ENCODE measurements around the gene TUBB. TPM values are rescaled to one million over a fixed set of nuclear protein-coding genes. Genes with fewer than 3 reads are reported as not detected.

Gene TUBB
- 1,000 to 10,000 TPM; 1,569 to 1,746 TPM for total RNA-seq

DNA sequence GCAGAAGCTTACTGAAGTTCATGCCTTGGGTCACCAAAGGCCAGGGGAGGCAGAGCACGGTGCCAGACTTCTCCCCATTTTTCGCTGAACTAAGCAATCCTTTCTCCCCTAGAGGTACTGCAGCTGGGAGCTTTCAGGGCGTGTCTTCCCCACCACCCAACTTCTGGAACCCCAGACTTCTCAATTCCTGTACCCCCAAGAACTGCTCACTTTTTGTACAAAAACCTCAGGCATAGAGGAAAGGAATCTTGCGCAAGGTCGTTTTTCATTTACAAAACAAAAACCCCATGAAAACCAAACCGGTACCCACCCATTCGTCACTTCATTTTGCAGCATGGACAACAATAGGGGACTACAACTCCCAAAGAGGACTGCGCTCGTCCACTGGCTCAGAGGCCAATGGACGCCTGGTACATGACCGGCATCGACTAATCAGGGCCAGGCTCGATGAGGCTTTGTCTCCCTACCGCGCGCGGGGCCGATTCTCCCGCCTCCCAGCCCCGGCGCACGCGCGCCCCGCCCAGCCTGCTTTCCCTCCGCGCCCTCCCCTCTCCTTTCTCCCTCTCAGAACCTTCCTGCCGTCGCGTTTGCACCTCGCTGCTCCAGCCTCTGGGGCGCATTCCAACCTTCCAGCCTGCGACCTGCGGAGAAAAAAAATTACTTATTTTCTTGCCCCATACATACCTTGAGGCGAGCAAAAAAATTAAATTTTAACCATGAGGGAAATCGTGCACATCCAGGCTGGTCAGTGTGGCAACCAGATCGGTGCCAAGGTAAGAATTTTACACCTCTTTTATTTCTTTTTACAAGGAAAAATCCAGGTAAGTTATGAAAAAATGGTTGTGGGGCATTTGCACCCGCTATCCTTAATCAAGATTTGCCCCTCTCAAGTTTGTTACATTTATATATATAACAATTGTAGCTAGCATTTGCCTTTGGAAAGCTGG, at the start of gene TUBB:
TUBB (plus strand) TSS at position 562 of the 947 bp plus-strand sequence; CDS start at position 717, 155 bp downstream.
- peak; percentile 74 for ATAC-seq
- ChIA-PET CTCF (interaction anchor here (0.8 to 4.2 kb wide), 6 partner anchors 9 to 68 kb away, joined by 3 to 22 read pairs (median 5); partner anchors contain the start of gene DHX16), POLR2A (interaction anchor here (1.1 to 2.3 kb wide), 3 partner anchors 11 to 38 kb away, joined by 5 to 20 read pairs (median 11); no protein-coding TSS in a partner anchor)
- DNase-seq = peak; percentile 98
- H3K27me3 Mint-ChIP-seq = no peaks in the 10 kb centered on the region
- no peaks in the 10 kb centered on the region for H3K9me3 Mint-ChIP-seq (ENCODE audit: low read depth)
- H3K4me3 Mint-ChIP-seq = peak within 1 kb of the TSS; percentile 98
- H3K36me3 Mint-ChIP-seq (ENCODE audit: low read depth) = peaks cover 68% of the 10 kb centered on the region
- H3K4me1 Mint-ChIP-seq = peaks cover 58% of the 10 kb centered on the region
- H3K27ac Mint-ChIP-seq = peak within 1 kb of the TSS; percentile 95
- intact Hi-C loops (cut with DNase I, micrococcal nuclease) = loop anchor here (2.0 to 10.0 kb wide), 8 partner anchors 15 to 682 kb away; partner anchors contain the start of genes C6orf136 (in 1 of the 2), CCHCR1 (in 1 of the 2), FLOT1 (in 1 of the 2) and MICA (in 1 of the 2)

- peak overlapping the region; percentile 38 for H3K27ac Mint-ChIP-seq
These were observed 49.2 kb upstream of the TUBB start for GRCh38 chr6:30670760-30671527.

GRCh38 chr6:30672445-30673253, 47.5 kb upstream of the TUBB start, which contains the start of gene DHX16:
Gene DHX16 (minus strand): TSS chr6:30673006. CDS start chr6:30672841, 165 bp downstream.
- no peaks in the 10 kb centered on the region for H3K27me3 Mint-ChIP-seq
- peaks cover 27% of the 10 kb centered on the region for H3K4me1 Mint-ChIP-seq
- H3K36me3 Mint-ChIP-seq (ENCODE audit: low read depth) = peaks cover 31% of the 10 kb centered on the region
- intact Hi-C loops (cut with DNase I, micrococcal nuclease) = loop anchor here (1.0 to 2.0 kb wide), 7 partner anchors 25 to 190 kb away; partner anchors contain the start of genes ATAT1 (in 2 of the 2), C6orf136 (in 1 of the 2), HLA-E (in 1 of the 2) and MRPS18B (in 1 of the 2)
- peak within 1 kb of the TSS; percentile 82 for H3K4me3 Mint-ChIP-seq
- H3K27ac Mint-ChIP-seq = peak within 1 kb of the TSS; percentile 83
- DNase-seq (peak; percentile 93), ATAC-seq (peak; percentile 83)
- ChIA-PET CTCF (interaction anchor here (0.5 to 2.8 kb wide), 19 partner anchors 17 to 461 kb away, joined by 3 to 22 read pairs (median 4); partner anchors contain the start of genes ATAT1, C6orf136 and MRPS18B), POLR2A (interaction anchor here (0.6 to 1.0 kb wide), 4 partner anchors 45 to 59 kb away, joined by 3 to 5 read pairs (median 4); partner anchors contain the start of genes MDC1, MRPS18B and PPP1R10)
- H3K9me3 Mint-ChIP-seq (ENCODE audit: low read depth) = no peaks in the 10 kb centered on the region

More at GRCh38 chr6:30670760-30671527, 49.2 kb upstream of the TUBB start:
- intact Hi-C loops (cut with DNase I, micrococcal nuclease) = no loop called here
- no peaks in the 10 kb centered on the region for H3K27me3 Mint-ChIP-seq
- CTCF ChIA-PET = interaction anchor here (0.7 to 2.2 kb wide), 6 partner anchors 25 to 278 kb away, joined by 3 to 8 read pairs (median 4); partner anchors contain the start of genes ATAT1 and C6orf136
- no peak for ATAC-seq
- POLR2A ChIA-PET = no interaction called here
- no peaks in the 10 kb centered on the region for H3K9me3 Mint-ChIP-seq (ENCODE audit: low read depth)
- no peak for DNase-seq
- peaks cover 24% of the 10 kb centered on the region for H3K36me3 Mint-ChIP-seq (ENCODE audit: low read depth)
- peaks cover 33% of the 10 kb centered on the region for H3K4me1 Mint-ChIP-seq
- H3K4me3 Mint-ChIP-seq = peak overlapping the region; percentile 82

DNA sequence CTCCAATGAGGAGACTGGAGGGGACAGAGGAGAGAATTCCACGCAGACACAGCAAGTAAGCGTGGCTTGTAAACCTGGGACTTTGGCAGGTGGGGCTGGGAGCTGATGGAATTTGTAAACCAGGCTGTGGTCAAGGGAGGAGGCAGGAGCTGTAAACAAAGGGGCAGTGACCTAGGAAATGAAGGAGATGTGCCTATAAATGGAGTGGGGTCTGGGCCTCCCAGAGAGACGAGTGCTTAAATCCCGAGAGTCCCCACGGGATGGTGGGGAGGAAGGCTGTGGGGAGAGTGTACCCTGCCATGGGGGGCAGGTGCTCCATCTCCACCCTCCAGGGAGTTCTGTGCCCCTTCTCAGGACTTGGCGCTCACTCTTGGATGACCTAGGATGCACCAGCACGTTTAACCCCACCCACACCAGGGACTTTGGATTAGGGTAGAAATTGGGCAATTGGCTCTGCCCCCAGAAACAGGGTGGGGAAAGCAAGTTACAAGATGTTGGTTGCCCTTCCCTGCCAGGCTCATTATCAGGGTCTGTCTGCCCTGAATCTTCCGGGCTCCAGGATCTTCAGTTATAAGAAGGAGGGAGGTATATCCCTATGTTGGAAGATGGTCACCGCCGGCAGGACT, 43.4 kb upstream of the TUBB start:
- POLR2A ChIA-PET = no interaction called here
- Mint-ChIP-seq H3K9me3 (ENCODE audit: low read depth) (no peaks in the 10 kb centered on the region), H3K27me3 (no peaks in the 10 kb centered on the region), H3K36me3 (ENCODE audit: low read depth) (peaks cover 57% of the 10 kb centered on the region), H3K4me1 (peaks cover 29% of the 10 kb centered on the region), H3K4me3 (no peak overlapping the region), H3K27ac (no peak overlapping the region)
- DNase-seq (no peak), ATAC-seq (no peak)
- intact Hi-C loops (cut with DNase I, micrococcal nuclease) = loop anchor here in 1 of 2 experiments (5.0 kb wide), 1 partner anchor 201 kb away; no protein-coding TSS in a partner anchor
- CTCF ChIA-PET = interaction anchor here (1.0 to 1.7 kb wide), 6 partner anchors 21 to 54 kb away, joined by 3 to 10 read pairs (median 4); no protein-coding TSS in a partner anchor

- peak overlapping the region; percentile 100 for H3K4me3 Mint-ChIP-seq
- ChIA-PET POLR2A (interaction anchor here (0.5 to 1.6 kb wide), 10 partner anchors 8 to 52 kb away, joined by 3 to 18 read pairs (median 4); partner anchors contain the start of genes C6orf136 and MDC1), CTCF (interaction anchor here (0.5 to 5.2 kb wide), 35 partner anchors 9 to 881 kb away, joined by 3 to 97 read pairs (median 4); partner anchors contain the start of genes ABCF1, GTF2H4, MDC1 and NRM)
- H3K9me3 Mint-ChIP-seq (ENCODE audit: low read depth) = no peaks in the 10 kb centered on the region
- H3K27ac Mint-ChIP-seq = peak overlapping the region; percentile 97
- peak; percentile 96 for DNase-seq
- intact Hi-C loops (cut with DNase I, micrococcal nuclease) = loop anchor here (1.0 to 5.0 kb wide), 5 partner anchors 43 to 198 kb away; partner anchors contain the start of gene FLOT1 (in 1 of the 2)
- H3K4me1 Mint-ChIP-seq = peaks cover 23% of the 10 kb centered on the region
- peaks cover 79% of the 10 kb centered on the region for H3K36me3 Mint-ChIP-seq (ENCODE audit: low read depth)
- ATAC-seq = peak; percentile 37
- no peaks in the 10 kb centered on the region for H3K27me3 Mint-ChIP-seq
These were observed 41.0 kb upstream of the TUBB start for GRCh38 chr6:30678964-30679726.

- Mint-ChIP-seq H3K27ac (peak overlapping the region; percentile 97), H3K27me3 (no peaks in the 10 kb centered on the region), H3K4me3 (peak overlapping the region; percentile 100), H3K36me3 (ENCODE audit: low read depth) (peaks cover 86% of the 10 kb centered on the region), H3K9me3 (ENCODE audit: low read depth) (no peaks in the 10 kb centered on the region), H3K4me1 (peaks cover 23% of the 10 kb centered on the region)
- DNase-seq (no peak), ATAC-seq (no peak)
- POLR2A ChIA-PET = interaction anchor here (0.6 to 1.6 kb wide), 7 partner anchors 7 to 205 kb away, joined by 3 to 18 read pairs (median 3); no protein-coding TSS in a partner anchor
- CTCF ChIA-PET = interaction anchor here (0.7 to 5.2 kb wide), 19 partner anchors 9 to 414 kb away, joined by 3 to 97 read pairs (median 5); partner anchors contain the start of genes NRM and TUBB
- intact Hi-C loops (cut with DNase I, micrococcal nuclease) = loop anchor here (1.0 to 10.0 kb wide), 9 partner anchors 42 to 615 kb away; partner anchors contain the start of genes FLOT1 (in 1 of the 2), POLR1H (in 1 of the 2), PPP1R11 (in 1 of the 2) and RPP21 (in 1 of the 2)
These were observed 40.2 kb upstream of the TUBB start for GRCh38 chr6:30679765-30680535.

DNA sequence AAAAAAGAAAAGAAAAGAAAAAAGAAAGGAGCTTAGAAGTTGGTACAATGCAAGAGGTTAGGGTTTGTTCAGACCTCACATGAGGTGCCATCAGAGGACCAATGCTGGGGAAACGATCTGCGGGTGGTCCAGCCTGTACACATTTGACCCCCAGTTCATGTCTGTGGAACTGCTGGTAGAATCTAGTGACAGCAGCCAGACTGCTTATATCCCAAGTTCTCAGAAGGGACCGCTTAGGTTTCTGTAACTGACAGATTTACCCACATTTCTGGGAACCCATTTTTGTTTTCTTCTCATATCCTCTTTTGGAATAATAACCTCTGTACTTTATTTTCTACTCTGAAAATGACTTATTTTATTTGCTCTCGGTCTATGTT, 38.4 kb upstream of the TUBB start:
- intact Hi-C loops (cut with DNase I, micrococcal nuclease) = loop anchor here (1.0 to 10.0 kb wide), 14 partner anchors 34 to 860 kb away; partner anchors contain the start of genes MDC1 (in 2 of the 2), MRPS18B (in 2 of the 2), PPP1R10 (in 2 of the 2) and C6orf136 (in 1 of the 2)
- POLR2A ChIA-PET = interaction anchor here (0.9 to 2.6 kb wide), 7 partner anchors 35 to 138 kb away, joined by 3 to 20 read pairs (median 4); partner anchors contain the start of genes ATAT1, MDC1 and TUBB
- Mint-ChIP-seq H3K9me3 (ENCODE audit: low read depth) (no peaks in the 10 kb centered on the region), H3K27ac (peak overlapping the region; percentile 97), H3K27me3 (no peaks in the 10 kb centered on the region), H3K4me1 (peaks cover 20% of the 10 kb centered on the region), H3K36me3 (ENCODE audit: low read depth) (peaks cover 90% of the 10 kb centered on the region), H3K4me3 (peak overlapping the region; percentile 100)
- CTCF ChIA-PET = interaction anchor here (0.6 to 5.2 kb wide), 10 partner anchors 35 to 400 kb away, joined by 3 to 97 read pairs (median 3); partner anchors contain the start of genes MDC1 and TUBB
- ATAC-seq (peak; percentile 1), DNase-seq (peak; percentile 27)
